ENCODE data around the gene RIT1. TPM values are rescaled to one million over a fixed set of nuclear protein-coding genes. Genes with fewer than 3 reads are reported as not detected.
A peak's percentile ranks its signal among the peaks of the same experiment; 100 is the strongest.
"Not testable (repeated sequence)": the region's sequence is repeated elsewhere in the genome, so short reads cannot be mapped to it uniquely, and the experiment has no call there.

The RIT1 gene
- total and polyA plus RNA-seq, 2 experiments from 2014 or later, result 30.5 to 32.4 TPM

GRCh38 chr1:155904261-155904660, 6.9 kb downstream of the RIT1 start:
- no peak for TF ChIP-seq EZH2 (IDR thresholded peaks at IDR 0.05; ENCODE audit: insufficient read depth, poor library complexity, severe bottlenecking)
- TF ChIP-seq EZH2phosphoT487 (IDR thresholded peaks at IDR 0.05; ENCODE audit: insufficient read depth, low read depth), result no peak

GRCh38 chr1:155900161-155900560, 11.0 kb downstream of the RIT1 start:
- no peak overlapping the region for H2AFZ ChIP-seq
- H3K27me3 ChIP-seq (replicated peaks; ENCODE audit: insufficient read depth), result no peaks in the 10 kb centered on the region
- H3K4me2 ChIP-seq (ENCODE audit: unreplicated experiment), result no peak overlapping the region
- no peaks in the 10 kb centered on the region for H4K20me1 ChIP-seq (ENCODE audit: insufficient read depth)
- 67 to 68% methylated on average over 4 of the region's 4 CpGs for WGBS, 2 experiments (ENCODE audit: low coverage in 1 of 2, low lambda C conversion rate in 2 of 2, missing lambda C conversion rate in 2 of 2)
- DNase-seq, result no peak
- H3K27ac ChIP-seq, result no peak overlapping the region
- H3K4me1 ChIP-seq (ENCODE audit: insufficient read depth), result no peaks in the 10 kb centered on the region
- no peak overlapping the region for H3K9ac ChIP-seq
- H3F3A ChIP-seq (ENCODE audit: insufficient read depth), result peaks cover 40% of the 10 kb centered on the region
- peaks cover 65% of the 10 kb centered on the region for H3K36me3 ChIP-seq (ENCODE audit: low read depth)
- in situ Hi-C loops (cut with MboI), result no loop called here
- TF ChIP-seq EZH2 (IDR thresholded peaks at IDR 0.05; ENCODE audit: insufficient read depth, poor library complexity, severe bottlenecking) (no peak), EZH2phosphoT487 (IDR thresholded peaks at IDR 0.05; ENCODE audit: insufficient read depth, low read depth) (no peak)
- no peak overlapping the region for H3K4me3 ChIP-seq
- H3K9me2 ChIP-seq (ENCODE audit: insufficient read depth), result no peaks in the 10 kb centered on the region
- H3K79me2 ChIP-seq (ENCODE audit: insufficient read depth), result peaks cover 38% of the 10 kb centered on the region
- H3K9me3 ChIP-seq (ENCODE audit: low read depth), result no peaks in the 10 kb centered on the region

More at GRCh38 chr1:155904261-155904660, 6.9 kb downstream of the RIT1 start:
- no peak for DNase-seq
- Histone ChIP-seq H3K27ac (no peak overlapping the region), H3K9me3 (ENCODE audit: low read depth) (no peaks in the 10 kb centered on the region), H3F3A (ENCODE audit: insufficient read depth) (peaks cover 15% of the 10 kb centered on the region), H3K4me2 (ENCODE audit: unreplicated experiment) (no peak overlapping the region), H3K4me1 (ENCODE audit: insufficient read depth) (no peaks in the 10 kb centered on the region), H4K20me1 (ENCODE audit: insufficient read depth) (no peaks in the 10 kb centered on the region), H2AFZ (no peak overlapping the region), H3K36me3 (ENCODE audit: low read depth) (peaks cover 65% of the 10 kb centered on the region), H3K79me2 (ENCODE audit: insufficient read depth) (peaks cover 67% of the 10 kb centered on the region), H3K9ac (no peak overlapping the region), H3K27me3 (replicated peaks; ENCODE audit: insufficient read depth) (no peaks in the 10 kb centered on the region), H3K9me2 (ENCODE audit: insufficient read depth) (no peaks in the 10 kb centered on the region), H3K4me3 (no peak overlapping the region)
- WGBS, 2 experiments (ENCODE audit: low coverage in 1 of 2, low lambda C conversion rate in 2 of 2, missing lambda C conversion rate in 2 of 2), result 94 to 95% methylated on average over 12 of the region's 12 CpGs
- in situ Hi-C loops (cut with MboI), result no loop called here

- Histone ChIP-seq H3K4me2 (ENCODE audit: unreplicated experiment) (no peak overlapping the region), H4K20me1 (ENCODE audit: insufficient read depth) (no peaks in the 10 kb centered on the region), H2AFZ (no peak overlapping the region), H3K27ac (no peak overlapping the region), H3K9me2 (ENCODE audit: insufficient read depth) (no peaks in the 10 kb centered on the region), H3K4me3 (no peak overlapping the region), H3K27me3 (replicated peaks; ENCODE audit: insufficient read depth) (no peaks in the 10 kb centered on the region), H3F3A (ENCODE audit: insufficient read depth) (peaks cover 42% of the 10 kb centered on the region), H3K36me3 (ENCODE audit: low read depth) (peaks cover 61% of the 10 kb centered on the region), H3K9ac (no peak overlapping the region), H3K79me2 (ENCODE audit: insufficient read depth) (peaks cover 33% of the 10 kb centered on the region), H3K9me3 (ENCODE audit: low read depth) (no peaks in the 10 kb centered on the region), H3K4me1 (ENCODE audit: insufficient read depth) (no peaks in the 10 kb centered on the region)
- 95 to 100% methylated on average over 2 of the region's 2 CpGs for WGBS, 2 experiments (ENCODE audit: low coverage in 1 of 2, low lambda C conversion rate in 2 of 2, missing lambda C conversion rate in 2 of 2)
- TF ChIP-seq EZH2 (IDR thresholded peaks at IDR 0.05; ENCODE audit: insufficient read depth, poor library complexity, severe bottlenecking) (no peak), EZH2phosphoT487 (IDR thresholded peaks at IDR 0.05; ENCODE audit: insufficient read depth, low read depth) (no peak)
- in situ Hi-C loops (cut with MboI), result no loop called here
- DNase-seq, result no peak
Observed at GRCh38 chr1:155899683-155900082, 11.5 kb downstream of the RIT1 start.

GRCh38 chr1:155898888-155899287, 12.3 kb downstream of the RIT1 start:
- H3K9me3 ChIP-seq (ENCODE audit: low read depth), result no peaks in the 10 kb centered on the region
- H4K20me1 ChIP-seq (ENCODE audit: insufficient read depth), result no peaks in the 10 kb centered on the region
- WGBS, 2 experiments (ENCODE audit: low coverage in 1 of 2, low lambda C conversion rate in 2 of 2, missing lambda C conversion rate in 2 of 2), result 80 to 83% methylated on average over 2 of the region's 2 CpGs
- H3K36me3 ChIP-seq (ENCODE audit: low read depth), result peaks cover 53% of the 10 kb centered on the region
- peaks cover 4% of the 10 kb centered on the region for H3K4me1 ChIP-seq (ENCODE audit: insufficient read depth)
- H3K9me2 ChIP-seq (ENCODE audit: insufficient read depth), result no peaks in the 10 kb centered on the region
- in situ Hi-C loops (cut with MboI), result no loop called here
- H3K27me3 ChIP-seq (replicated peaks; ENCODE audit: insufficient read depth), result no peaks in the 10 kb centered on the region
- H3K4me3 ChIP-seq, result no peak overlapping the region
- no peak overlapping the region for H3K4me2 ChIP-seq (ENCODE audit: unreplicated experiment)
- peaks cover 33% of the 10 kb centered on the region for H3K79me2 ChIP-seq (ENCODE audit: insufficient read depth)
- no peak overlapping the region for H3K27ac ChIP-seq
- no peak for DNase-seq
- no peak overlapping the region for H2AFZ ChIP-seq
- TF ChIP-seq EZH2 (IDR thresholded peaks at IDR 0.05; ENCODE audit: insufficient read depth, poor library complexity, severe bottlenecking) (no peak), EZH2phosphoT487 (IDR thresholded peaks at IDR 0.05; ENCODE audit: insufficient read depth, low read depth) (no peak)
- no peak overlapping the region for H3K9ac ChIP-seq
- peaks cover 50% of the 10 kb centered on the region for H3F3A ChIP-seq (ENCODE audit: insufficient read depth)

- in situ Hi-C loops (cut with MboI), result no loop called here
- Histone ChIP-seq H3K27me3 (replicated peaks; ENCODE audit: insufficient read depth) (no peaks in the 10 kb centered on the region), H3K79me2 (ENCODE audit: insufficient read depth) (peaks cover 33% of the 10 kb centered on the region), H3K27ac (no peak overlapping the region), H3K9me3 (ENCODE audit: low read depth) (no peaks in the 10 kb centered on the region), H3K4me2 (ENCODE audit: unreplicated experiment) (no peak overlapping the region), H2AFZ (no peak overlapping the region), H3K36me3 (ENCODE audit: low read depth) (peaks cover 46% of the 10 kb centered on the region), H3K4me3 (no peak overlapping the region), H4K20me1 (ENCODE audit: insufficient read depth) (no peaks in the 10 kb centered on the region), H3K9me2 (ENCODE audit: insufficient read depth) (no peaks in the 10 kb centered on the region), H3K4me1 (ENCODE audit: insufficient read depth) (peaks cover 14% of the 10 kb centered on the region), H3K9ac (no peak overlapping the region), H3F3A (ENCODE audit: insufficient read depth) (peaks cover 60% of the 10 kb centered on the region)
- 19 to 21% methylated on average over 1 of the region's 1 CpG for WGBS, 2 experiments (ENCODE audit: low coverage in 1 of 2, low lambda C conversion rate in 2 of 2, missing lambda C conversion rate in 2 of 2)
- TF ChIP-seq EZH2phosphoT487 (IDR thresholded peaks at IDR 0.05; ENCODE audit: insufficient read depth, low read depth) (no peak), EZH2 (IDR thresholded peaks at IDR 0.05; ENCODE audit: insufficient read depth, poor library complexity, severe bottlenecking) (no peak)
- no peak for DNase-seq
Observed at GRCh38 chr1:155897746-155898145, 13.4 kb downstream of the RIT1 start.

- 87 to 88% methylated on average over 8 of the region's 8 CpGs for WGBS, 2 experiments (ENCODE audit: low coverage in 1 of 2, low lambda C conversion rate in 2 of 2, missing lambda C conversion rate in 2 of 2)
- H3K9ac ChIP-seq; H2AFZ ChIP-seq; in situ Hi-C loops (cut with MboI); H4K20me1 ChIP-seq (ENCODE audit: insufficient read depth); H3K4me3 ChIP-seq; H3K27ac ChIP-seq; H3K27me3 ChIP-seq (replicated peaks; ENCODE audit: insufficient read depth); H3K4me2 ChIP-seq (ENCODE audit: unreplicated experiment); H3K9me2 ChIP-seq (ENCODE audit: insufficient read depth); DNase-seq; H3K9me3 ChIP-seq (ENCODE audit: low read depth): not testable (repeated sequence)
- peaks cover 68% of the 10 kb centered on the region for H3F3A ChIP-seq (ENCODE audit: insufficient read depth)
- H3K4me1 ChIP-seq (ENCODE audit: insufficient read depth), result peaks cover 20% of the 10 kb centered on the region
- H3K79me2 ChIP-seq (ENCODE audit: insufficient read depth), result peaks cover 29% of the 10 kb centered on the region
- peaks cover 43% of the 10 kb centered on the region for H3K36me3 ChIP-seq (ENCODE audit: low read depth)
Observed at GRCh38 chr1:155896476-155896875, 14.7 kb downstream of the RIT1 start.

GRCh38 chr1:155895617-155896016, 15.5 kb downstream of the RIT1 start:
- 88 to 93% methylated on average over 6 of the region's 6 CpGs for WGBS, 2 experiments (ENCODE audit: low coverage in 1 of 2, low lambda C conversion rate in 2 of 2, missing lambda C conversion rate in 2 of 2)
- Histone ChIP-seq H3F3A (ENCODE audit: insufficient read depth) (peaks cover 66% of the 10 kb centered on the region), H3K4me1 (ENCODE audit: insufficient read depth) (peaks cover 21% of the 10 kb centered on the region), H3K36me3 (ENCODE audit: low read depth) (peaks cover 35% of the 10 kb centered on the region), H3K79me2 (ENCODE audit: insufficient read depth) (peaks cover 22% of the 10 kb centered on the region), H3K27ac (peak overlapping the region; percentile 9; the same call in 1 of the 2 replicates)
- H3K9ac ChIP-seq; in situ Hi-C loops (cut with MboI); H3K4me2 ChIP-seq (ENCODE audit: unreplicated experiment); H3K9me2 ChIP-seq (ENCODE audit: insufficient read depth); H2AFZ ChIP-seq; H3K9me3 ChIP-seq (ENCODE audit: low read depth); H3K27me3 ChIP-seq (replicated peaks; ENCODE audit: insufficient read depth); H4K20me1 ChIP-seq (ENCODE audit: insufficient read depth); DNase-seq; H3K4me3 ChIP-seq: not testable (repeated sequence)

Data from GM23248 (cell line).